Liver (tissue), 3 donors: ENCODE data around the gene USF2.

ENCODE experiments used
- ATF3 ChIP-seq: IDR thresholded peaks from 2 replicates; pipeline ENCODE4 v1.6.1; 2016; ENCODE audit warnings: antibody characterized with exemption
- CTCF ChIP-seq: fragments of 150-350 bp; IDR thresholded peaks from 2 replicates; pipeline ENCODE4 v1.5.1; 2017; ENCODE audit warnings: improper control_type of control experiment, low read depth, low read length; ENCODE audit not compliant: missing input control
- MAX ChIP-seq: IDR thresholded peaks from 2 replicates; pipeline ENCODE4 v1.6.1; 2016; ENCODE audit warnings: antibody characterized with exemption
- REST ChIP-seq: IDR thresholded peaks from 2 replicates; pipeline ENCODE4 v1.6.1; 2016; ENCODE audit warnings: antibody characterized with exemption, mild to moderate bottlenecking
- YY1 ChIP-seq: IDR thresholded peaks from 2 replicates; pipeline ENCODE4 v1.6.1; 2016; ENCODE audit warnings: antibody characterized with exemption, mild to moderate bottlenecking
- donor health status: healthy.
- donor health status: healthy.

DNA sequence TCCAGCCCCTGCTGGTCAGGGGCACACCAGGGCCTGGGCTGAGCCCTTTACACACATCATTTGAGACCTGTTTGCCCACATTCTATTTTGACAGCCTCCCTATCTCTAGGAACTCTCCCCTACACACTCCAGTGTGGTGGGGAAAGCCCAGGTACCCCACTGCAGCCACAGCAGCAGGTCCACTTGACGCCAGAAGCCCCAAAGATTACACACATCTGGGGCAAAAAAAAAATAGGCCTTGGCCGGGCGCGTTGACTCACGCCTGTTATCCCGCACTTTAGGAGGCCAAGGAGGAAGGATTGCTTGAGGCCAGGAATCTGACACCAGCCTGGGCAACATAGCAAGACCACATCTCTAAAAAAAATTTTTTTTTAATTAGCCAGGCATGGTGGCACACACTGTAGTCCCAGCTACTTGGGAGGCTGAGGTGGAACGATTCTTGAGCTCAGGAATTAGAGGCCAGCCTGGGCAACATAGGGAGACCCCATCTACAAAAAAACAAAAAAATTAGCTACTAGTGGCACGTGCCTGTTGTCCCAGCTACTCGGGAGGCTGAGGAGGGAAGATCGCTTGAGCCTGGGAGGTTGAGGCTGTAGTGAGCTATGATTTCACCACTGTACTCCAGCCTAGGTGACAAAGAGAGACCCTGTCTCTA, 42.2 kb downstream of the USF2 start:
- TF ChIP-seq YY1, result no peak
- TF ChIP-seq MAX, result no peak
- TF ChIP-seq ATF3, result no peak
- TF ChIP-seq CTCF, result no peak
- TF ChIP-seq REST, result no peak
